NCI-H2107 treated with DMSO at 0.1 percent for 48 hours (cell line): ENCODE data around the gene HSDL2.
"Not testable (repeated sequence)": the region's sequence is repeated elsewhere in the genome, so short reads cannot be mapped to it uniquely, and the experiment has no call there.

Experiments used
- DNase-seq: peaks from one replicate; lab custom pipeline; 2025; ENCODE audit not compliant: unreplicated experiment; lab: John Stamatoyannopoulos, UW

The HSDL2 gene

DNA sequence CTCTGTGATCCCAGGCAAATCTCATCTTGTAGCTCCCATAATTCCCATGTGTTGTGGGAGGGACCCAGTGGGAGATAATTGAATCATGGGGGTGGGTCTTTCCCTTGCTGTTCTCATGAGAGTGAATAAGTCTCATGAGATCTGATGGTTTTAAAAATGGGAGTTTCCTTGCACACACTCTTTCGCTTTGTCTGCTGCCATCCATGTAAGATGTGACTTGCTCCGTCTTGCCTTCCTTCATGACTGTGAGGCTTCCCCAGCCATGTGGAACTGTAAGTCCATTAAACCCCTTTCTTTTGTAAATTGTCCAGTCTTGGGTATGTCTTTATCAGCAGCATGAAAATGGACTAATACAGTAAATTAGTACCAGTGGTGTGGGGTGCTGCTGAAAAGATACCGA, 14.7 kb upstream of the HSDL2 start:
- not testable (repeated sequence) for DNase-seq

DNA sequence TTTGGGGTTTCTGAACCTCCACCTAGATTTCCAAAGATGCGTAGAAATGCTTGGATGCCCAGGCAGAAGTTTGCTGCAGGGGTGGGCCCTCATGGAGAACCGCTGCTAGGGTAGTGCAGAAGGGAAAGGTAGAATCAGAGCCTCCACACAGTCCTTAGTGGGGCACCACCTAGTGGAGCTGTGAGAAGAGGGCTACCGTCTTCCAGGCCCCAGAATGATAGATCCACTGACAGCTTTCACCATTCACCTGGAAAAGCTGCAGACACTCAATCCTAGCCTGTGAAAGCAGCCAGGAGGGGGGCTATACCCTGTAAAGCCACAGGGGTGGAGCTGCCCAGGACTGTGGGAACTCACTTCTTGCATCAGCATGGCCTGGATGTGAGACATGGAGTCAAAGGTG, 13.3 kb upstream of the HSDL2 start:
- DNase-seq: no peak

DNA sequence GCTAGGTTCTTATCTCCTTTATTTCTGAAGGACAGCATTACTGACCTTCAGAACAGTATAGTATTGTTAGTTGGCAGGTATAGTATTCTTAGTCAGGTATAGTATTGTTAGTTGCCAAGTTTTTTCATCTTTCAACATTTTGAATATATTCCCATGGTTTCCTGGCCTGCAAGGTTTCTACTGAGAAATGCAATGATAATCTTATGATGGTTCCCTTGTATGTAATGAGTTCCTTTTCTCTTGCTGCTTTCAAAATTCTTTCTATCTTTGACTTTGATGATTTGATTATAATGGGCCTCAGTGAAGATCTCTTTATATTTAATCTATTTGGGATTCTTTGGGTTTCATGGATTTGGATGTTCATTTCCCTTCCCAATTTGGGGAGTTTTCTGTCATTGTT, 12.4 kb upstream of the HSDL2 start:
- DNase-seq: no peak

DNA sequence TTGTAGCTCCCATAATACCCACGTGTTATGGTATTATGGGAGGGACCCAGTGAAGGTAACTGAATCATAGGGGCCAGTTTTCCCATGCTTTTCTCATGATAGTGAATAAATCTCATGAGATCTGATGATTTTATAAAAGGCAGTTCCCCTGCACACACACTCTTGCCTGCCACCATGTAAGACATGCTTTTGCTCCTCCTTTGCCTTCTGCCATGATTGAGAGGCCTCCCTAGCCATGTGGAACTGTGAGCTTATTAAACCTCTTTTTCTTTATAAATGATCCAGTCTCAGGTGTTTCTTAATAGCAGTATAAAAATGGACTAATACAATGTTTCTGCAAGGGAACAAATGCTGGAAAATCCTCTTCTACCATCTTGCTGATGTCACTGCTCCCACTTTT, 10.1 kb upstream of the HSDL2 start:
- DNase-seq: no peak

DNA sequence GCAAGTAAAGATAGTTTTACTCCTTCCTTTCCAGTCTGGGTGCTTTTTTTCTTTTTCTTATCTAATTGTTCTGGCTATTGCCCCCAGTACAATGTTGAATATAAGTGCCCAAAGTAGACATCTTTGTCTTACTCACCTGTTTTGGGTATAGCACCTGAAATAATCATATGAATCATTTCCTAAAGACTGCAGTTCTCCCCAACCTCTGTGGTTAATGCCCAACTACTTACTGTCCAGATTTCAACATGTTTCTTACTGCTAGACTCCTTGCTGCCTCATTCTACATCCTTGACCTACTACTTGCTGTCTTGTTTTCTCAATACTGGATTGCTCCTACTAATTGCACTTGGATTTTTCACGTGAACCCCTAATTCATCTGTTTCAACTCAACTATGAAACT, 8.8 kb upstream of the HSDL2 start:
- DNase-seq: no peak

DNA sequence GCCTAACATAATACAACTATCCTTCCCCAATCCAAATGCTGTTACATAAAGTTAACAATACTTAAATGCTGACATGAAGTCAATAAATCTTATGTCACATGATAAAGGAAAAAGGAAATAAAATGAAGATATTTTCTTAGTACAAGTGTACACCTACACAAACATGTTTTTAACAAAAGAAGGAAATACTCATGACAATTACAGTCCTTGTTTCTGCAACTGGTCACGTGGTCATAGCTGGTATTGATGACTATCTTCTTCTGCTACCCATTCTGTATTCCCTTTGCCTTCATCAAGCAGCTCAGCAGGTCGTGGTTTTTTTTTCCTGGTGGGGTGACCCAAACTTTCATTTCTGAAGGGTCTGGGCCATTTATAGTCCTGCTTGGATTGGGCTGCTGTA, 6.2 kb upstream of the HSDL2 start:
- not testable (repeated sequence) for DNase-seq

DNA sequence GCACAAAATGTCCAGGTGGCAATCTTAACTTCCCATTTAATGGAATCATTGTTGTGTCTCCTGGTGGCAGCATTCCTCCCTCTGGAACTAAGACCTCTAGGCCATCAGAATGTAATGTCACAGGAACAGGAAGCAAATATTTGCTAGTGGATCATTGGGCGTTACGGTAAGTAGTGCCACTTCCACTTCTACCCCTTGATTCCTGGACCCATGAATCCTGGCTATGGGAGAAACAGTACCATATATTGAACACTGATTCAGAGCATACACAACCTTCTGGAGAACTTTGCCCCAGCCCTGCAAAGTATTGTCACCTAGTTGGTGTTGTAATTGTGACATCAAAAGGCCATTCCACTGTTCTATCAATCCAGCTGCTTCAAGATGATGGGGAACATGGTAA, 5.7 kb upstream of the HSDL2 start:
- not testable (repeated sequence) for DNase-seq

DNA sequence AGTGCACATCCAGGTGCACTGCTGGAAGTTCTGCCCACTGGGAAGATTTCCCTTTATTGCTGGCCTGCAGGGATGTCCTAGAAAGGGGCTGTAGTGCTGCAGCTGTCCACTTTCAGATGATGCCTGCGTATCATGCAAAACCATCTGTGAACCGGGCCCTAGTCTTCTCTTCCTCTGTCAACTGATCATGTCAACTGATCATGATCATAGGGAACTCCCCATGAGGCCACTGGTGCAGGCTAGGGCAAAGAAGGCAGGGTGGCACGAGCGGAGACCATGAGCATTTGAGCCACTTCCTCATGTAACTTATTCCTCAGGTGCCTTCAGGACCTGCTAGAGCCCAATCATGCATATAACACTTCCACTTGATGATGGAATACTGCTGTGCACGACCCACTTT, 4.5 kb upstream of the HSDL2 start:
- no peak for DNase-seq

DNA sequence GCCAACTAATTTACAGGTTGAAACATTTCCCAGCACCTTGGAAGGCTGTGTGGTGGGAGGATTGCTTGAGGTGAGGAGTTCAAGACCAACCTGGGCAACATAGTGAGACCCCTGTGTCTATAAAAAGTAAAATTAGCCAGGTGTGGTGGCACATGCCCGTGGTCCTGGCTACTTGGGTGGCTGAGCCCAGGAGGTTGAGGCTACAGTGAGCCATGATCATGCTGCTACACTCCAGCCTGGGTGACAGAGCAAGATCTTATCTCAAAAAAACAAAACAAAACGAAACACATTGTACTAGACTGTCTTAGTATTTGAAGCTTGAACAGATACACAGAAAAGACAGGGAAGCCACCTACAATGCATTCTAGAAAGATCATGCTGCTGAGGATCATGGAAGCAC, 2.8 kb upstream of the HSDL2 start:
- DNase-seq: no peak

DNA sequence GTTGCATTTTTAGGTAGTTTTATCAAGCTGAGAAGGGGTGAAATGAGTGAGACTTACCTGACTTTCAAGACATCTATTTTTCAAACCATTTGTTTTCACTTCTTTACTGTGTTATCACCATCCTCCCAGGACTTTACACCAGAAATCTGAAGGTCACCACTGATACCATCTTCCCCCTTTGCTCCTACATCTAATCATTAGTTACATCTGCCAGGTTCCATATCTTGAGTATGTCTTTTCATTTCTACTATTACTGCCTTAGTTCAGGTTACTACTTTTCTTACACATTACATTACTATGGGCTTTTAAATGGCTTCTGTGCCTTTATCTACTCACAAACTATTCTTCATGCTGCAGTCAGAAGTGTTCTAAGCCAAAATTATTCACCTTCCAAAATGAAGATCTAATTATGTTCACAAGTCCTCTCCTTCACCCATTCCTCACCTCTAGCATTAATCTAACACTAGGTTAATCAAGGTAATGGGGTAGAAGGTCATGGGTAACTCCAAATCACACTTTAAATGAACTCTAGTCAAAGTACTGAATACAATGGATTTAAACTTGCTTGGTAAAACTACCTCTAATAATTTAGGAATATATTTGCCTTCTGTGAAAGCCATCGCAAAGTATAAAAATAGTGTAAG, 2.1 kb upstream of the HSDL2 start:
- no peak for DNase-seq

DNA sequence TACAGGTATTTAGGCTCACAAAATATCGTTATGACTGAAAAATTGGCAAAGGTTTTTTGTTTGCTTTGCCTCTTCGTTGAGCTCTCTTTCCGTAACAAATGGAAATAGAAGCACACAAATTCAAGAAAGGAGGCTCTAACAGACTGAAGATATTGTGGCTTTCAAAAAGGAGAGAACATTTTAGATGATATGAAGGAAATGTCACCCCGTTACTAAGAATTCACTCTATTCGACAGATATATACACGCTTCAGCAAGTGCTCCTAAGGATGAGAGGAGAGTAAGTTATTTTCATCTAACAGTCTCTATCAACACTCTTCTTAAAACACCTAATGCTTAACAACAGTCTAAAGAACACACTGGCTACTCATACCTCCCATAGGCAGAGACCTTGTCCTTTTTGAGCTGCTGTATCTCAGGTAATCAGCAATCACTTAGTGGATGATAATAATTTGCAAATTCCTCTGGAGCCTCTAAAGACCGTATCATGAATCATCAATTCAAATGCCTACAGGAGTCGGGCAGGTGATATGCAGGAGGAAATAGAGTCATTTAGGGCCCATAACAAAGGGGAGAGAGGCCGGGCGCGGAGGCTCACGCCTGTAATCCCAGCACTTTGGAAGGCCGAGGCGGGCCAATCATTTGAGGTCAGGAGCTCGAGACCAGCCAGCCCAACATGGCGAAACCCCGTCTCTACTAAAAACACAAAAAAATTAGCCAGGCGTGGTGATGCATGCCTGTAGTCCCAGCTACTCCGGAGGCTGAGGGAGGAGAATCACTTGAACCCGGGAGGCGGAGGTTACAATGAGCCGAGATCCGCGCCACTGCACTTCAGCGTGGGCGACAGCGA, 1.4 kb upstream of the HSDL2 start:
- peak; percentile 15 for DNase-seq

DNA sequence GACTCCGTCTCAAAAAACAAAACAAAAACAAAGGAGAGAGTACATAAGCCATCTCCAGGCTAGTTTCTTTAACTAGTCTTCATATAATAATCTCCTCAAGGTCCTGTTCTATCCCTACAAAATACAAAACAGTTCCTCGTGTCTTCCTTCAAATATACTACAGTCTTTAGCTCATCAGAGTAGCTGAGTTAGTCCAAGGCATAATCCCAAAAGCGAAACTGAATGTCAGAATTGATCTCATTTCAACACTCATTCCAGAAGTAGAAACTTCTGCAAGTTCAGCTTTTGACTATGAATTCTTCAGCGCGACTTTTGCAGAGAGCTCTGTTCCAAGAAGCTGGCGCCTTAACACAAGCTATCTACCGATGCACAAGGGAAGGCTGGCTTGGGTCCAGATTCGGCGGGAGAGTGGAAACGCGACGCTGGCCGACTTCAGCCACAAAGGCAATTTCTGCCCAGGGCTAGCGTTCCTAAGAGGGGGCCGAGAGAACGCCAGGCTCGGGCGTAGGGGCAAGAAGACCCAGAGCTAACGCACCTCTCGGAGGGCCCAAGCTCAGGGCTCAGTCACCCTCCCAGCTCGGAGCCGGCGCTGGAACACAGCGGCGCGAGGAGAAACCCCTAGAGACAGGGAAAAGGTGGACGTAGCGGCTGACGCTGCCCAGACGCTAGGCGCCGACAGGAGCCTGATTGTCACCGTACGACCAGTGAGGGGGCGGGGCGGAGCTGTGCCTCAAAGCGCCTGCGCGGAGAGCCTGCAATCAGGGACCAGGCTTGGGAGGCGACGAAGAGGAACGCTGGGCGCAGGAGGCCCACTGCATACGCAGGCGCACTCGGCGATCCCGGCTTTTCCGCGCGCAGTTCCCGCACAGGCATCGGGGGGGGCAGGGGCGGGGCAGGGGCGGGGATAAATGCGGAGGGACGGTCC, 469 bp upstream of the HSDL2 start:
- DNase-seq: peak; percentile 95

DNA sequence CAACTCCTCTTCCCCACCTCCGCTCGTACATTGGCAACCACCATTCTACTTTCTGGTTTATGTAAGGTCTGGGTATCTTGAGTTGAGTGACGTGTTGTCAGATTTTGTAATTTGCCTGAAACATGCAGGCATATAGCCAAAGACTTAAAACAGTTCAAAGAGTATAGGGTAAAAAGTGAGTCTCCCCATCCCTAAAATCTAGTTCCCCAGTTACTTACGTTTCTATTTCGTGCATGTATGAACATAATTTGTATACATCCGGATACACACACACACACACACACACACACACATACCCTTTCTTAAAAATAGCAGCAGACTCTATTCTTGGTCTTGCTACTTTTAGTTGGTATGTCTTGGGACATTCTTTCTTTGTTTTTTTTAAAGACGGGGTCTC, 915 bp downstream of the HSDL2 start:
- no peak for DNase-seq

DNA sequence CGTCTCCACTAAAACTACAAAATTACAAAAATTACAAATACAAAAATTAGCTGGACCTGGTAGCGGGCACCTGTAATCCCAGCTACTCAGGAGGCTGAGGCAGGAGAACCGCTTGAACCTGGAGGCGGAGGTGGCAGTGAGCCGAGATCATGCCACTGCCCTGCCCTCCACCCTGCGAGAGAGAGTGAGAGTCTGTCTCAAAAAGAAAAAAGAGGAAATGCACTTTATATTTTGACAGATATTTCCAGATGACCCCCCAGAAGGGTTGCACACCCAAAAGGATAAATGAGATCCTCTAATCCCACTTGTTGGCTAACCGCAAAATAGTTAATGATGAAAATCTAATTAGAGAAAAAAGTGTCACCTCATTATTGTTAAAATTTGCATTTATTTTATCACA, 2.2 kb downstream of the HSDL2 start:
- DNase-seq: no peak

DNA sequence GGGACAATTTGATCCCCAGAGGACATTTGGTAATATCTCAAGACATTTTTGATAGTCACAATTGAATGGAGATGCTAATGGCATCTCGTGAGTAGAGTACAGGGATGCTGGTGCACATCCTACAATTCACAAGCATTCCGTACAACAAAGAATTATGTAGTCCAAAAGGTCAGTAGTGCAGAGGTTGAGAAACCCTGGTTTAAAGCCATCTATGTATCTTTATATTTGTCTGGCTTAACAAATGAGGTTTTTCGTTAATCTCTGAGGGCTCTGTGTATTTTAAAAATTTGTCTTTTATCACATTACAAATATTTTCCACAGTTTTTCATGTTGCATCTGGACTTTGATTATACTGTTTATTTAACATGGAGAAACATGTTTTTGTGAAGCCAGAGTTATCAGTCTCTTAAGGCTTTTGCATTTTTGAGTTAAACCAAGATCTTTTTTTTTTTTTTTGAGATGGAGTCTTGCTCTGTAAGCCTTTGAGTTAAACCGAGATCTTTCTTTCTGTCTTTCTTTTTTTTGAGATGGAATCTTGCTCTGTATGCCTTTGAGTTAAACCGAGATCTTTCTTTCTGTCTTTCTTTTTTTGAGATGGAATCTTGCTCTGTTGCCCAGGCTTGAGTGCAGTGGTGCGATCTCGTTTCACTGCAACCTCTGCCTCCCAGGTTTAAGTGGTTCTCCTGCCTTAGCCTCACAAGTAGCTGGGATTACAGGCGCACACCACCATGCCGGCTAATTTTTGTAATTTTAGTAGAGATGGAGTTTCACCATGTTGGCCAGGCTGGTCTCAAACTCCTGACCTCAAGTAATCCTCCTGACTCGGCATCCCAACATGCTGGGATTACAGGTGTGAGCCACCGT, 2.8 kb downstream of the HSDL2 start:
- no peak for DNase-seq

DNA sequence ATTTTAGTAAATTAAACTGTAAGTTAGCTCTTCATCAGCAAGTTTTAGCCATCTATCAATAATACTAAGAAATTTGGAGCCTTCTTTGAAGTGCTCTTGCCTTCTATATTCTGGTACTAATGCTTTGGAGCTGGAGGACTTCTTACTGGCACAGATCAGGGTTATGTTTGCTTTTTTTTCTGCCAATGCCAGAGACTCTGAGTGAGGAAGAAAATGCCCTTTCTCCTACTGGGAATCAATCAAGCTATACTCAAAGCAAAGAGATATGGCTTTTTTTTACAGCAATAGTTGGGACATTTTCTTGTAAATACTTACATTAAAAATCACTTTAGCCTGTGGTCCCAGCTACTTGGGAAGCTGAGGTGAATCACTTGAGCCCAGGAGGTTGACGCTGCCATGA, 4.3 kb downstream of the HSDL2 start:
- no peak for DNase-seq

DNA sequence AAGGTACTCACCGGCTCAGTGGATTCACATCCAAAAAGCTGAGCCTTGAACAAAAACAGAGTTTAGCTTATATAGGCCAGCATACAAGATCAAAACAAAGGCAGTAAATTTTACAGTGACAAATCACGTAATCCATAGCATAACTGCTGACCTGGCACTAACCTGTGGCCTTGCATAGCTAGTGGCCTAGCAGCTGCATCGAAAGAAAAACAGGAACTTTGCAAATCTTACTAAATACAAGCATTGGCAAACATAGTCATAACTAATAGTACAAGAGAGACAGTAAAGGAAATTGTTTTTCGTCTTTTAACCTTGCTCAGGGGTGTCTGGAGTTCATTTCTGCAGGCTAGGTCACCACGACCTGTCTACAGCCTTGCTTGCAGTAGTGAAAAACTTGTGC, 4.8 kb downstream of the HSDL2 start:
- no peak for DNase-seq

DNA sequence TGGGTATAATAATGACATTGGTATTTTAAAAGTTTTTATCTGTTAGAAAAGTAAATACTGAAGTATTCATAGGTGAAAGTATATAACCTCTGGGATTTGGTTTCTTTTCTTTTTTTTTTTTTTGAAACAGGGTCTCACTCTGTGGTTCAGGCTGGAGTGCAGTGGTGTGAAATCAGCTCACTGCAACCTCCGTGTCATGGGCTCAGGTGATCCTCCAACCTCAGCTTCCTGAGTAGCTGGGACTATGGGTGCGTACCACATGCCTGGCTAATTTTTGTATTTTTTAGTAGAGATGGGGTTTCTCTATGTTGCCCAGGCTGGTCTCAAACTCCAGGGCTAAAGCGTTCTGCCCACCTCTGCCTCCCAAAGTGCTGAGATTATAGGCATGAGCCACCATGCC, 7.2 kb downstream of the HSDL2 start:
- DNase-seq: no peak

DNA sequence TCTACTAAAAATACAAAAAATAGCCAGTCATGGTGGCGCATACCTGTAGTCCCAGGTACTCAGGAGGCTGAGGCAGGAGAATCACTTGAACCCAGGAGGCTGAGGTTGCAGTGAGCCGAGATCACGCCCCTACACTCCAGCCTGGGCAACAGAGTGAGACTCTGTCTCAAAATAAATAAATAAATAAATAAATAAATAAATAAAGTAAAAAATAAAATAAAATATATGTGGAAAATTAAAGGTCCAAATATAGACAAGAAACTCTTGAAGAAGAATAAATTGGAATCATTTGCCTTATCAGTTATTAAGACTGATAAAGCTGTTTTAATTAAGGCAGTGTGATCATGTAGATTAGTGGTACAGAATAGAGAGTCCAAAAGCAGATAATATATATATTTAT, 10.0 kb downstream of the HSDL2 start:
- not testable (repeated sequence) for DNase-seq

DNA sequence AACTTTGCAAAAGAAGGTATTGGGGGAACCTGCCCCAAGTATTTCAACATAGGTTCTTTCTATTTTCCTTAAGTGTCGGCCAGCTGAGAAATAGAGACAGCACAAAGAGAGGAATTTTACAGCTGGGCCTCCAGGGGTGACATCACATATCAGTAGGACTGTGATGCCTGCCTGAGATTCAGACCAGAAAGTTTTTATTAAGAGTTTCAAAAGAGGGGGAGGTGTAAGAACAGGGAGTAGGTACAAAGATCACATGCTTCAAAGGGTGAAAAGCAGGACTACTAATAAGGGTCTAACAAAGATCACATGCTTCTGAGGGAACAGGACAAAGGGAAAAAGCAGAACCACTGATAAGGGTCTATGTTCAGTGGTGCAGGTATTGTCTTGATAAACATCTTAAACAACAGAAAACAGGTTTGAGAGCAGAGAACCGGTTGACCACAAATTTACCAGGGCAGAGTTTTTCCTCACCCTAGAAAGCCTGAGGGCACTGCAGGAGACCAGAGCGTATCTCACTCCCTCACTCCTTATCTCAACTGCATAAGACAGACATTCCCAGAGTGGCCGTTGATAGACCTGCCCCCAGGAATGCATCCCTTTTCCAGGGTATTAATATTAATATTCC, 12.1 kb downstream of the HSDL2 start:
- not testable (repeated sequence) for DNase-seq
